Epithelial cell of proximal tubule (primary cell): Measurements from ENCODE around the gene ACSM3. TPM values are rescaled to one million over a fixed set of nuclear protein-coding genes. Genes with fewer than 3 reads are reported as not detected.

Experiments
- DNase-seq: peaks from one replicate; pipeline ENCODE4 v3.0.0-alpha.2; 2011; ENCODE audit warnings: low read depth
- H3K4me3 ChIP-seq: 2 replicates; pipeline ENCODE4 v1.5.1; 2011; ENCODE audit warnings: low read depth, mild to moderate bottlenecking, low read length
- total RNA-seq: library from RNA; depleted of rRNA; stranded (reverse); fragments of >200 nt; gene quantifications from 2 replicates; pipeline ENCODE4 v1.2.3, GENCODE V29; 2015
- TF ChIP-seq, protein P1 (sequence below): conservative IDR thresholded peaks from 2 replicates; pipeline ENCODE4 v1.5.1; 2012; ENCODE audit warnings: low read depth, mild to moderate bottlenecking, low read length

ACSM3 gene
- total RNA-seq, 1 donor from 2014 or later, result 5.9 TPM

DNA sequence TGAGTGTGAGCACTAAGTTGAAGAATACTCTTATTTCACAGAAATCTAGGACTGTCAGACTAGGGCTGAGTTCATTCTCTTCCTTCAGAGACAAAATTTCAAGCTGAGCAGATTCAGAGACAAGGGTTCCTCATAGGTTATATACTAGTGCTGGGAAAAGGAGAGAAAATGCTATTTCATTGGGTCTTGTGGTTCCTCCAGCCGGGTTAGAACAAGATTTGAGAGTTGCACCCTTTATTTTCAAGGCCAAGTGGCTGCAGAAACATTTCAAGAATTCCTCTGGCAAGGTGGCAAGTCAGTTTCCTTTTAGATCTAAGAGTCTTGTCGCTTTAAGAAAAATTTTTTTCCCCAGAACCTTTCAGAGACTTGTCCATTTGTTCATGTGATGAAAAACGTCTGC, 29.0 kb upstream of the ACSM3 start:
- no peak overlapping the region for H3K4me3 ChIP-seq
- TF ChIP-seq, protein P1, sequence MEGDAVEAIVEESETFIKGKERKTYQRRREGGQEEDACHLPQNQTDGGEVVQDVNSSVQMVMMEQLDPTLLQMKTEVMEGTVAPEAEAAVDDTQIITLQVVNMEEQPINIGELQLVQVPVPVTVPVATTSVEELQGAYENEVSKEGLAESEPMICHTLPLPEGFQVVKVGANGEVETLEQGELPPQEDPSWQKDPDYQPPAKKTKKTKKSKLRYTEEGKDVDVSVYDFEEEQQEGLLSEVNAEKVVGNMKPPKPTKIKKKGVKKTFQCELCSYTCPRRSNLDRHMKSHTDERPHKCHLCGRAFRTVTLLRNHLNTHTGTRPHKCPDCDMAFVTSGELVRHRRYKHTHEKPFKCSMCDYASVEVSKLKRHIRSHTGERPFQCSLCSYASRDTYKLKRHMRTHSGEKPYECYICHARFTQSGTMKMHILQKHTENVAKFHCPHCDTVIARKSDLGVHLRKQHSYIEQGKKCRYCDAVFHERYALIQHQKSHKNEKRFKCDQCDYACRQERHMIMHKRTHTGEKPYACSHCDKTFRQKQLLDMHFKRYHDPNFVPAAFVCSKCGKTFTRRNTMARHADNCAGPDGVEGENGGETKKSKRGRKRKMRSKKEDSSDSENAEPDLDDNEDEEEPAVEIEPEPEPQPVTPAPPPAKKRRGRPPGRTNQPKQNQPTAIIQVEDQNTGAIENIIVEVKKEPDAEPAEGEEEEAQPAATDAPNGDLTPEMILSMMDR, result no peak
- DNase-seq, result no peak

DNA sequence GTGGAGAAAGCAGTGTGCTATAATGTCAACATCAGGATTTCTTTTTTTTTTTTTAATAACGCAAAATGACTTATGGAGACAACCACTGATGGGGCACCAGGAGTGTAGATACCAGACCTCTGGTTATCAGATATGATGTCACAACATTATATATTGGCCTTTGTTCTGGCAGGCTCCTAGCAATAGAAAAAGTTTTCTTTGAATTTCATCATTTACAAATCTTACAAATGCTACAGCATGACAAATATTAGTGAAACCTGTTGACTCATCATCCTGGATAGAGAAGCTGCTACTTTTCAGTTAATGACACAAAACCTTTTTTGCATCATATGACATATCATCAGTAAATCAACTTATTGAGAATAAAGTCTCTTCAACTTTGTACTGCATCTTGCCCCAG, 28.3 kb upstream of the ACSM3 start:
- DNase-seq, result no peak
- no peak overlapping the region for H3K4me3 ChIP-seq
- TF ChIP-seq, protein P1, result no peak

DNA sequence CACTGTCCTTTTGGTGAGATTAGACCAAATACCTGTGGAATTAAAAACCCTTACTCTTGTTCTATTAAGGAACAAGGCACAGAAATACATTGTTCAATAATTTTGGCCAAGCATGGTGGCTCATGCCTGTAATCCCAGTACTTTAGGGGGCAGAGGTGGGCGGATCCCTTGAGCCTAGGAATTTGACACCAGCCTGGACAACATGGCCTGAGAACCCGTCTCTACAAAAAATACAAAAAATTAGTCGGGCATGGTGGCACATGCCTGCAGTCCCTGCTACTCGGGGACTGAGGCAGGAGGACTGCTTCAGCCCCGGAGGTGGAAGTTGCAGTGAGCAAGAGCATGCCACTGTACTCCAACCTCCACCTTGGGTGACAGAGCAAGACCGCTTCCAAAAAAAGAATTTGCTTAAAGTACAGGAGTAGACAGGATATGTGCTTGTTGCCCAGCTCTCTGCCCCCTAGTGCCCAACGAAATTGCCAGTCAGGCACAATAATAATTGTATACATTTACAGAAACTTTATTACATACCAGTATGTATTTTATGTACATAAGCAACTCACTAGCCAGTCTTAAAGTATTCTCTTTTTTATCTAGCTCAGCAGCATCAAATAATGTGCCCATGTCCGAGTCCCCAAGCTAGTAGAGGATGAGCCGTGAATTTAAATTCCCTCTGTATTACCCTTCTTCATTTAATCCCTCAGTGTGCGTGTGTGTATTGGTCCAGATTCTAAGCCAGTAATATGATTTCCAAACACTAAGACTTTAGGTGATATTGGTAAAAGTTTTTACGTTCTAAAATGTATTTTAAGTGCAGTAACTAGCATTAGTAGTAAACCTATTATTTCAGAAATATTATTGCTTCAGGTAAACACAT, 23.6 kb upstream of the ACSM3 start:
- TF ChIP-seq, protein P1, result peak; percentile 62
- no peak for DNase-seq
- peak overlapping the region; percentile 92 for H3K4me3 ChIP-seq

DNA sequence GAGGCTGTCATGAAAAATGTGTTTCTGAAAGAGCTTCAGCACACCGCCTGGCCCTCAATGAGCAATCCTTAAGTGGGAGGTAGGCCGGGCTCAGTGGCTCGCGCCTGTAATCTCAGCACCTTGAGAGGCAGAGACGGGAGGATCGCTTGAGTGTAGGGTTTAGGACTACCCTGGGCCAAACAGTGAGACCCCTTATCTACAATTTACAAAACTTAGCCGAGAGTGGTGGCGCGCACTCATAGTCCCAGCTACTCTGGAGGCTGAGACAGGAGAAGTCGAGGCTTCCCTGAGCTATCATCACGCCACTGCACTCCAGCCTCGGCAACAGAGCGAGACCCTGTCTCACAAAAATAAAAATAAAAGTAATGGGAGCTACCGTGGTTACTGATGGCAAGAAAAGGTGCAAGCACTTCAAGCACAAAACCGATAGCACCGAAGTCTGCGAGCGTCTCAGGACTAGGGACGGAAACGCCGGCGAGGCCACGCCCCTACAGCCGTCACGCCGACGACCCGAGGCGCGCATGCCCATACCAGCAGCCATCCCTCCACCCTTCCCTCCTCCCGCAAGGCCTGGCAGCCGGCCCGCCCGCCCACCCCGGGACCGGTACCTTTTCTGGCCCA, 22.8 kb upstream of the ACSM3 start:
- no peak for DNase-seq
- peak overlapping the region; percentile 92 for H3K4me3 ChIP-seq
- TF ChIP-seq, protein P1, result no peak

DNA sequence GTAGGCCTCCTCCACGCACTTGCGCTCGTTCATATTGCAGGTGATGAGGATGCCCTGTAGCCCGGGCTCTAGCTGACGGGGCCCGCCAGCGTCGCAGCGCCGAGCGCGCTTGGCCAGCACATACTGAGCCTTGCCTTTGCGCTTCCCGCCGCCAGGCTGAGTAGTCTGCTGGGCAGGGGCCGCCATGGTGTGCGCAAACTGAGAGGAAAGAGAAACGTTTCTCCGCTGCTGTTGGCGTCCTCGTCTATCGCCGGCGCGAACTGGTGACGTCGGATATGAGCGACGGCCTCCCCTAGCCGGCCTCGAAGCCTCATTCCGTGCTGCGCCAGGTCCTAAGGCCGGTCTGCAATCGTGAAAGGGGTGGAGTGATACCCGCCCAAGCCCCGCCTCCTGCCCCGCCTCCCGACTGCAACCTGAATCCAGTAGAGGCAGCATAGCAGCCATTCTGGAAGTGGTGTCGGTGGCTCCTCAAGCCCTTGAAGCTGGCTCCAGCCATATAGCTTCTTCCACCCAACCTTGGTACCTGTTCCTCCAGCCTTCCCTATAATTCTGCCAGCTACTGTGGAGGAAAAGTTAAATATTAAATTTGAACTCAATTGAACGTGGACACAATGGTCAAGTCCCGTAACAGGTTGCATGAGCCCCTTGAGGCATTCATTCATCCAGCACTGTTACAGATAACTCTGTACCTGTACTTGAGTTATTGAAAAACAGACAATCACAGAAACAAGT, 22.1 kb upstream of the ACSM3 start, which contains the start of gene THUMPD1:
Gene THUMPD1, minus strand, starts transcription at position 265 of the 732 bp plus-strand sequence. Its CDS starts 79 bp downstream, at position 186.
- peak within 1 kb of the TSS; percentile 92 for H3K4me3 ChIP-seq
- DNase-seq, result peak; percentile 61
- TF ChIP-seq, protein P1, result peak; percentile 25

DNA sequence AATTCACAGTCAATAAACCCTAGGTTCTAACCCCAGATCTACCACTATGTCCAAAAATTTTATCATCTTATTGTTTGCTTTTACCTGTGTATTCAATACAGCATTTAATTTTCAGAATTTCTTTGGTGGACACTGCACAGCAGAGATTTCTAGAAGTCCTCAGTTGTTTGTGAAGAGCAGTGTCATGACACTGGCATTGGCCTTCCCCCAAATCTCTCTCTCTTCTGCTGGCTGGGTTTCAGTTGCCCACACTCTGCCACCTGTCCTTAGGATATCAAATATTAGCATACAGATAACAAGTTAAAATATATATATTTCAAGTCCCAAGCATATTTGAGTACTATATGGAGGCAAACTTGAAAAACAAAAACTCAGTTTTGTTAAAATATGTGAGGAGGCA, 20.2 kb upstream of the ACSM3 start:
- no peak overlapping the region for H3K4me3 ChIP-seq
- no peak for DNase-seq
- TF ChIP-seq, protein P1, result no peak
